ENCODE results near the gene TMCC1.
A peak's percentile ranks its signal among the peaks of the same experiment; 100 is the strongest.

TMCC1 gene

DNA sequence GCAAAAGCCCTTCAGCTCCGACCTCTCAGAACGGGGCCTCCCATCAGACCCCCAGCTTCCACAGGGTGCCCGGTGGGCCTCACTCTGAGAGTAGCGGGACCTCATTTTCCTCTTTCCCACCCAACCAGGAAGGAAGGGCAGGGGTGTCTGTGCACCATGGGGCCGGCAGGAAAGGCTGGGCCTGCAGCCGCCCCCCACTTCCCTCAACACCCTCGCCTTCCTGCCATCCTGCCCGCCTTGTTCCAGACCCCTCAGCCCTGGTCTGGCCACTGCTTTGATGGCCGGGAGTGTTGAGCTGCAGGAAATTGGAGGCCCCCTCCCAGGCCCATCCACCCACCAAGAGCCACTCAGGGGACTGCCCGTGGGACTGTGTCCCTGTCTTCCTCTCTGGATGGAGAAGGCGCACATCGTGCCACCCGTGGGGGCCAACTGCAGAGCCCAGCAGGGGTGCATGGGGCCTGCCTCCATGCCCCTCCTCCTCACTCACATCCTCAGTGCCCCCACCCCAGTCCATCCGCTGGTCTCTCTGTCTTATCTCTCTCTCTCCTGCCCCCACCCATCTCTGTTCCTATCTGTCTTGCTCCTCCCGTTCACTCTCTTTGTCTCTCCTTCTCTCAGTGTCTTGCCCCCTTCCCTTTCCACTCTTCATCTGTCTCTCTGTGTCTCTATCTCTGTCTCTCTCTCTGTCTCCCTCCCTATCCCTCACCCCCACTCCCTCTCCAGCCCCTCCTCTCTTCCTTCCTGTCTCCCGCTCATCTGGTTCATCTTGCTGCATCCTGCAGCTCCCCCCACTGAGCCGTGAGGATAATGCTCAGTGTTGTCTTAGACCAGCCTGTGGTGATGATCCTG, 285.2 kb downstream of the TMCC1 start:
- peak in 3 of 14 donors; percentile 25 to 34 (median 30) for DNase-seq

- no peak for DNase-seq
Observed at GRCh38 chr3:129607391-129608068, 286.0 kb downstream of the TMCC1 start.

DNA sequence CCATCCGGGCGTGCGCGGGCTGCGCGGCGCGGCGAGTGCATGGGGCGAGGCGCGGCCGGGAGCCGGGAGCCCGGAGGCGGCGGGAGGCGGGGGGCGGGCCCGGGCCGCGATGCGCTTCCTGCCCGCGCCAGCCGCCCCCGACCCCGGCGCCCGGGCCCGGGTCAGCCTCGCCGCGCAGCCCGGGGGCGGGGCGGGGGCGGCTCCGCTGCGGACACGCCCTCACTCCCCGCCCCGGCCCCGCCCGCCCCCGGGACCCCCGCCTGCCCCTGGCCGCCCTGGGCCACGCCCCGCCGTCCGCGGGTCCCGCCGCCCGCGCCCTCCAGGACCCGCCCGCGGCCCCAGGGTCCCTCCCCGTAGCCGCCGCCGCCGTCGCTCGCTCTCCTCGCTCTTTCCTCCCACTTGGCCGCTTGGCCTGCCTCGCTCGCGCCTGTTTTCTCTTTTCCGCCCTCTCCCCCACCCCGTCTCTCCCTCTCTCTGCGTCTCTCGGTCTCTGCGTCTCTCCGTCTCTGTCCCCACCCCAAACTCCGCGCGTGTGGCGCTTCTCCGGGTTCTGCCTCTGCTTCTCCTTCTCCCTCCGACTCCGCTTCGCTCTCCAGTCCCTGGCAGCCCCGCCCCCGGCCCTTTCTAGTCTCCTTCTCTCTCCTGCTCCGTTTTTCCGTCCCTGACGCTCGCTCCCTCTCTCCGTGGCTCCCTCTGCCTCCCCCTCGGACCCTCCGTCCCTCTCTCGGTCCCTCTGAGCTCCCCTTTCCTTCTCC, 286.7 kb downstream of the TMCC1 start, which contains the start of gene PLXND1:
Gene PLXND1 (minus strand): TSS at position 41 of the 755 bp plus-strand sequence. CDS start 37 bp downstream, at position 4.
- DNase-seq = peak in 11 of 14 donors; percentile 9 to 75 (median 56)

DNA sequence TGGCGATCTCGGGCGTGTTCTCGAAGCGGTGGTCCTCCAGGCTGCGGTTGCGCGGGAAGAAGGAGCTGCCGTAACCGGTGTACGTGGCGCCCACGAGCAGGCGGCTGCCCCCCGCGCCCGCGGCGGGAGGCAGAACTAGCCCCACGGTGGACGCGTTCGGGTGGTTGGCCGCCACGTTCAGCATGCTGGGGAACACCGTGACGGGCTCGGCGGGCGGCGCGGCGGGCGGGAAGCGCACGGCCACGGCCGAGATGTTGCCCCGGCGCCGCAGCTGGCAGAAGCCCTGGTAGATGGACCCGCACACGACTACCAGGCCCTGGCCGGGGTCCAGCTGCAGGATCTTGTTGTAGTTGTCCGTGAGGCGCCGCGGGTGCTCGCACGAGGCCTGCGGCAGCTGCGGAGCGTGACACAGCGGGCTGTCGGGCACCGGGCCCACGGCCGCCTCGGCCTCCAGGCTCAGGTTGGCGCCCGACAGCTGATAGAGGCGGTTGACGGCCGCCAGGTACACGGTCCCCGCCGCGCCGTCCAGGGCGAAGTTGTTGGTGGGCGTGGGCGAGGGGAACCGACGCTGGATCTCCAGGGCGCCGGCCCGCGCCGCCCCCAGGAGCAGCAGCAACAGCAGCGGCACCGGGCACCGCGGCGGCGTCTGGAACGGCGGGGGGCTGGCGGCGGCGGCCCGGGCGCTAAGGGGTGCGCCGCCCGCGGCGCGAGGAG, 287.4 kb downstream of the TMCC1 start:
- DNase-seq = peak in 4 of 14 donors; percentile 23 to 58 (median 53)

DNA sequence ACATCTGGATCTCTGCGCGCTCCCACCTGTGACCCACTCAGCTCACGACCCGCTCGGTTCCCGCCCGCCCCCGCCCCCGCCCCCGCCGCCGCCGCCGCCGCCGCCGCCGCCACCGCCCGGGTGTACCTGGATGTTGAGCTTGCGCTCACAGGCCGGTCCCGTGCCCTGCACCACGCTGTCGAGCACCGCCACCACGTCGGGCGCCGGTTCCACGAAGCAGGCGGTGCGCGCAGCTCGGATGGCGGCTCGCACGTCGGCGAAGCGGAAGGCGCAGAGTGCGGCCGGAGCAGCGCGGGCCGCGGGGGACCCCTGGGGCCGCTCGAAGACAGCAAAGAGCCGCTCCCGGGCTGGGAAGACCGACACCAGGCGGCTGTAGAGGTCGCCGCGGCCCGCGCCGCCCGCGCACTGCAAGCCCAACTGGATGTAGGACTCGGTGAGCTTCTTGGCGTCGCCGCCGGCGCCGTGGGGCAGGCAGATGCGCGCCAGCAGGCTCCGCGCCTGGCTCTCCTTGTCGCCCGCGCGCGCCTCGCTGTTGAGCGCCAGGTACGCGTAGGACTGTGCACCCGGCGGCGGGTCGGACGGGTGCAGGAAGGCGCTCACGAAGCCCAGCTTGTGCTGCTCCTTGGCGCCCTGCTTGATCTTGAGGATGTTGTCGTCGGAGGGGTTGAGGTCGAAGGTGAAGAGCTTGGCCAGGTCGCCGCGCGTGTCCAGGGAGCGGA, 288.1 kb downstream of the TMCC1 start:
- peak in 4 of 14 donors; percentile 20 to 58 (median 42) for DNase-seq

GRCh38 chr3:129604767-129605166, 288.7 kb downstream of the TMCC1 start:
- DNase-seq = no peak

DNA sequence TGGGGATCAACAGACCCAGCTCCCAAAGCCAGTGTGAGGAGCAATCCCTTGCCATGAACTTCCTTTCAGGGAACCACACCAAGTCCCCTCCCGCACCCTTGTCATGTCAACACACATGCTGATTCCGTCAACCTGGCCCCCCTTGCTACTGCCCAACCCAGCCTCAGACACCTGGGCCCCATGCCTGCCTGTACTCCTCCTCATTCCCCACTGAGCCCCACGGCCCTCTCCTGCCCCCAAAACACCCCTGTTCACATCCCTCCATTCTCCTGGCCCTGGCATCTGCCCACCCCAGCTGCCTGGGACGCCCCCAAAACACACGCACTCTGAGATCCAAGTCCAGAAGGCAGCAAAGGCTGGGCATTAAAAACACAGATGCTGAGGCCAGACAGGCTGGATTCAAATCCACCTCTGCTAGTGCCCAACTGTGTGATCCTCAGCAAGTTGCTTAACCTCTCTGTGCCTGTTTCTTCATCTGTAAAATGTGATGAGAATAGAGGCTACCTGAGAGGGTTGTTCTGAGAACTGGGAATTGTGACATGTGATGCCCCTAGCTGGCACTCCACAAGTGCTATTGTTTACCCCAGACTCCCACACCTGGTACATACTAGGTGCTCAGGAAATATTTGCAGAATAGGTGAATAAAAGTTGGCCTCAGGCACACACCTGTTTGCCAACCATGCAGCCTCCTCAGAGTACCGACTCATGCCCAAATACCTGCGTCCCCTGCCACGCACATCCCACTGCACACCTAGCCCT, 289.3 kb downstream of the TMCC1 start:
- no peak for DNase-seq

DNA sequence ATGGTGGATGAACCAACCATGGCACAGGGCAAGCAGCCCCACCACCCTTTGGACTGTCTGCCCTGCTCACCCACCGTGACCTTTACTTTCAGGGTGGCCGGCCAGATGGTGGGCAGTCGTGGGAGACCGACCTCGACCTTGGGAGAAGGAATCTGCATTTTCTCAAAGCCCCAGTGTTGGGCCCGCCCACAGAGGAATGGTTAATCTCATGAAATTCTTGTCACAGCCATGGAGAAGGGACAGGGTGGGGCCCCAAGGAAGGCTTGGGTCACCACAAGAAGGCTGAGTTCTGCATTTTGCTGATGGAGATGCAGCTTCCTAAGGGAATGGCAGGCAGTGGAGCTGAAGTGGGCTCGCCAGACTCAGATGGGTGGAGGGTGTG, 290.0 kb downstream of the TMCC1 start:
- no peak for DNase-seq

DNA sequence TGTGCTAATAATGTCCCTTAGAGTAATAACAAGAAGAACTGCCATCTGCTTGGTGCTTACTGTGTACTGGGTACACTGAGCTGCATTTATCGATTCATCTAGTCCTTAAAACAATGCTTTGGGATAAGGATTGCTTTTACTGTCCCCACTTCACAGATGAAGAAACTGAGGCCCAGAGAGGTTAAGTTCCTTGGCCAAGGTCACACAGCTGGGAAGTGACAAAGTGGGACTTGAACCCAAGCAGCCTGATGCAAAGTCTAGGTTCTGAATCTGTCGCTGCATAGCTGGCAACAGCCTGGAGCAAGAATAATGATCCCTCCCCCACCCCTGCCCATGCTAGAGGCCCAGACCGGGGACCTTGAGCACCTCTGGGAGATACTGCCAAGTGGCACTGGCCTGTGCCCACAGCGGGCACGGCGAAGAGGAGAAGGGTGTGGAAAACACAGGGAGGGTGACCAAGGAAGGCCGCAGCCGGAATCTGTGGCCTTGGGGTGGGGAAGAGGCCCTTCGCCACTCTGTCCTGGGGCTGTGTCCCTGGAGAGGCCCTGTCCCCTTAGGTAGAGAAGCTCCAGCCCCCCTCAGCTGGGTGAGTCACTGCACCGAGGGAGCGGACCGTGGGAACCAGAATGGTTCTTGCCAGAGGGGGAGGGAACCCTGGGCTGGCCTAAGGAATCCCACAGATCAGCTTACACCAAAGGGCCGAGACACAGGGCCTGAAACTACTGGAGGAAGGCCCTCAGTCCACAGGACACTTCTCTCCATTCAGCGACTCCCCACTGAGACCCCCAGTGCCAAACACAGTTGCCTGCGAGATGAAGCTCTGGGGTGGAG, 290.6 kb downstream of the TMCC1 start:
- peak in 4 of 14 donors; percentile 27 to 71 (median 34) for DNase-seq

GRCh38 chr3:129602309-129602708, 291.2 kb downstream of the TMCC1 start:
- no peak for DNase-seq

GRCh38 chr3:129601713-129602112, 291.8 kb downstream of the TMCC1 start:
- no peak for DNase-seq

DNA sequence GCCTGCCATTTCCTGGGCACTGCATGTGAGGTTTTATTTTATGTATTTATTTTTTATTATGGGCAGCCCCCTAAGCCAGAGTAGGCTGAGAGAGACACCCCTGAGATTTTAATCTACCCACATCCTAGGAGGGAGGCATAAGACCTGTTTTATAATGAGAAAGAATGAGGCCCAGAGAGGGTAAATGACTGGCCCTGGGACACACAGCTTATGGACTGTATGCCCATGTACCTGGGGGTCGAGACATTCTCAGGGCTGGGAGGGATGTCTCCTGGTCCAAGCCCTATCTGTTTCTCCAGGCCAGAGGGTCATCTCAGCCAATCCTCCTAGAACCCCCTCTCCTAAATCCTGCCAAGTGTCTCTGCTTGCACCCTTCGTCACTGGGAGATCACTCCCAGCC, 293.2 kb downstream of the TMCC1 start:
- DNase-seq = no peak

DNA sequence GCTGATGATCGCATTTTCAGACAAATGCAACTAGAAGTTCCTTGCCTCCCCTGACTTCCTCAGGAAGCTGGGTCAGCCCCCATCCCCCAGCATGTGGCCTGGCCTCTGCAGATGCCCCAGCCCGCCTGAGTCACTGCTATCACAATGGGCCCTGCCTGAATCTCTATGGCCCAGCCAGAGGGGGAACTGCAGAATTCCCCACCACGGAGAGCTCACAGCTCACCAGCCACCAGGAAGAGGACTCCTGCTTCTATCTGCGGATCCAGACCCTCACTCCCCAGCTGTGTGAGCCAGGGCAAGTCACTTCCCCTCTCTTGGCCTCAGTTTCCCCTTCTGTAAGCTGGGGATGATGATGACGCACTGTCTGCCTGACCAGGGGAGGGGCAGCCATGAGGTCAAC, 293.9 kb downstream of the TMCC1 start:
- DNase-seq = peak in 10 of 14 donors; percentile 9 to 80 (median 30)

DNA sequence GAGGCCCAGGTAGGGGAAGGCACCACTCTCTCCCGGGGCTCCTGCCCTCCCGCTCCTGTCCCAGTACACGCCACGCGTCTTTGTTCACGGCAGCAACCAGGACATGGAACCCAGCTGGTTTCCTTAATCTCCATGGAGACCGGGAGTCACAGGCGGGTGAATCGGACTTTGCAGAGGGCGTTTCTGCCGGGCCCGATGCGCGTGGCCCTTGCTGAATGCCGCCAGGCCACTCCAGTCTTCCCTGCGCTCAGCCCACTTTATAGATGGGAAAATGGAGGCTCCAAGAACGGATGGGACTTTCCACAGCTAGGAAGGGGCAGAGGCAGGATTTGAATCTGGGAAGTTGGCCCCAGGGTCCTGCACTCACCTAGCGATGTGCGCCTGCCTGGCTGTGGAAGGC, 294.4 kb downstream of the TMCC1 start:
- DNase-seq = peak in 1 of 14 donors; percentile 40

DNA sequence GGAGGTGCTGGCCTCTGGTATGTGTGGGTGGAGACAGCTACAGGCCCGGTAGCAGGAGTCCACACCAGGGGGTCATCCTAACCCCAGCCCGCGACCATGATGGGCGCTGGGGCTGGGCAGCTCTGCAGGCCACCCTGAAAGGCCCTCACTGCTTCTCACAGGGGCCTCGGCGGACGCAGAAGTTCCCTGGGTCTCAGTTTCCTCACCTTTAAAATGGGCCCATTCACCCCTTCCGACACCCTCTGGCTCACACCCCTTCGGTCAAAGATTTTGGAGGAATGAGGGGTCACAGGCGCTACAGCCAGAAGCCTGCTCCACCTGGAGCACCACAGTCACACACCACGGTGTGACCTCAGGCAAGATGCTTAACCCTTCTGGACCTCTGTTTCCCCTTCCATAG, 295.0 kb downstream of the TMCC1 start:
- DNase-seq = no peak

- no peak for DNase-seq
Observed at GRCh38 chr3:129598000-129598381, 295.5 kb downstream of the TMCC1 start.
